ENCODE results near the gene AIFM1. TPM values are rescaled to one million over a fixed set of nuclear protein-coding genes. Genes with fewer than 3 reads are reported as not detected.

The AIFM1 gene
- total RNA-seq, 1 donor from 2014 or later = 48.5 TPM

DNA sequence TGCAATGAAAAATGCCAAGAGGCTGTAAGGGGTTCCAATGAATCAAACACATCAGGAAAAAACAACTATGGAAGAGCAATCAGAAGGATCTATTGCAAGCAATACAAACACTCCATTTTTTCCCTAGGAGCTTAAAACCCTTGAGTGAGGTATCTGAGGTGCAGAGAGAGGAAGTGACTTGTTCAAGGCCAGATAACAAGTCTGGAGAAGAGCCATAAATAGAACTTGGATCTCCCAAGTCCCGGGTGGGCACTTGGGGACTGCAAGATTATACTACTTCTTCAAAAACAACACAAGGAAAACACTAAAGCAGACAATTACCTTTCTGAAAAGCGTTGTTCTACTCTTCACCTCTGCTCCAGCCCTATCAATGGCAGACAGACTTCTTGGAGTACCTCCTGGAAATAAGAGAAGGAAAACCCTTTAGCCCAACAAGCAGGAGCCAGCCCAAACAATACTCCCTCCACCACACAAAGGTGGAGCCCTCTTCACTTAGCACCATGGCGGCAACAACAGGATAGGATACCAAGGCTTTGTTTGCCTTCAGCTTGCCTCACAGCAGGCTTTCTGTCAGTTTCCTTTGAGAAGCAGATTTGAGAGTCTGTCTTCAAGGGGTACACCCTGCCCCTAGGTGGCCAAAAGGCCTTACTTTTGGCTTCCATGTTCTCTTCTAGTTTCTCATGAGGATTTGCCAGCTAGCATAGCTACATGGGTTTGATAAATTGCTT lies 26.0 kb downstream of the AIFM1 start:
- Mint-ChIP-seq H3K4me1 (ENCODE audit: unreplicated experiment) (no peaks in the 10 kb centered on the region), H3K27ac (no peak overlapping the region), H3K9me3 (peaks cover 4% of the 10 kb centered on the region), H3K36me3 (peaks cover 21% of the 10 kb centered on the region), H3K27me3 (no peaks in the 10 kb centered on the region), H3K4me3 (no peak overlapping the region)
- DNase-seq (ENCODE audit: extremely low spot score, unreplicated experiment) = no peak
- no peak for TF ChIP-seq CTCF (conservative IDR thresholded peaks at IDR 0.05)

DNA sequence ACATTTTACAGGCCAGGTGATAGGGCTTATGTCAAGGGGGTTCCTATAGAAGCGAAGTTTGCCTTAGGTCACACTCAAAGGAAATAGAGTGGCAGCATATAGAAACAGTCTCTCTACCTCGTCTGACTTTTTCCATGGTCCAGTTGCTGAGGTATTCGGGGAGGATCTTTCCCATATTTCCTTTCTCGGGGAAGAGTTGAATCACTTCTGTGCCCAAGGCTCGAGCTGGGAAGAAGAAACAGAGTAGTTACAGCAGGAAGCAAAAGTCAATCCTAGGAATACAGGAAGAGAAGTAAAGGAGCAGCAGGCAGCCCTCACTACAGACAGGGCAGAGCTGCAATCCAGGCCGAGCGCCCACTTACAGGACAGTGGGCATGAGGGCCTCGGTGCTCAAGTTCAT lies 28.7 kb downstream of the AIFM1 start:
- Mint-ChIP-seq H3K36me3 (peaks cover 8% of the 10 kb centered on the region), H3K27me3 (no peaks in the 10 kb centered on the region), H3K4me3 (no peak overlapping the region), H3K4me1 (ENCODE audit: unreplicated experiment) (no peaks in the 10 kb centered on the region), H3K9me3 (no peaks in the 10 kb centered on the region), H3K27ac (no peak overlapping the region)
- no peak for DNase-seq (ENCODE audit: extremely low spot score, unreplicated experiment)
- no peak for TF ChIP-seq CTCF (conservative IDR thresholded peaks at IDR 0.05)

DNA sequence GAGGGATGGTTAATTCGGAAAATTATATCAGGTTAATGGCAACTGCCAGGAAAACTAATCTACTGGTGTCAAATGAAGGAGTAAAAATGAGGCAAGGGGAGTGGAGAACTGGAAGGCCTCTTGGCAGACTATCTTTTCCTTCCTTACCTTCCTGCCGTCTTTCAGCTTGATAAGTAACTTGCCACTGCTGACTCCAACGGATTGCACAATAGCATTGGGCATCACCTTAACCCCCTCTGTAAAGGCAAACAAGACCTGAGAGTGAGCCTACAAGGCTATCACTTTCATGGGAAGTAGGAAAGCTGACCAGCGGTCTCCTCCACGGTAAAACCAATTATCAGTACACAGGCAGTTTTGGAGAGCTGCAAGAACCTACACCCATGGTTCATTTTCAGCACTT lies 29.1 kb downstream of the AIFM1 start:
- Mint-ChIP-seq H3K9me3 (no peaks in the 10 kb centered on the region), H3K27me3 (no peaks in the 10 kb centered on the region), H3K4me1 (ENCODE audit: unreplicated experiment) (no peaks in the 10 kb centered on the region), H3K27ac (no peak overlapping the region), H3K36me3 (peaks cover 8% of the 10 kb centered on the region), H3K4me3 (no peak overlapping the region)
- DNase-seq (ENCODE audit: extremely low spot score, unreplicated experiment) = no peak
- TF ChIP-seq CTCF (conservative IDR thresholded peaks at IDR 0.05) = no peak

DNA sequence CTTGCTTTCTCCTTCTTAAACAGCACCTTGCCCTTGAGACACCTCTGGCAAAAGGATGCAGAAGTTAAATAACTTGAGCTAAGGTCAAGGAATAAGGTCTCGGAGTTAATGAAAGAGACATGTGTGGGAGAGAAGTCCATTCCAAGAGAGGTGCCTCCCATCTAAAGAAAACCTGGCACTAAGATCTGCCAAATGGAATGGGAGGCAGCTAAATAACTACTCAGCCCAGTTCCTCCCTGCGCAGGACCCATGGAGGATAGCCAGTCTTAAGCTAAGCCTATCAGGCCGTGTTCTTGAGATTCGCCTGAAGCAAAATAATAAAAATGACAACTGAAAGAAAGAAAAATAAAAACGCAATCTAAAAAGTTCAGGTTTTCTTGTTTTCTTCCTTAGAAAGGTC lies 34.7 kb downstream of the AIFM1 start:
- no peak for DNase-seq (ENCODE audit: extremely low spot score, unreplicated experiment)
- no peak for TF ChIP-seq CTCF (conservative IDR thresholded peaks at IDR 0.05)
- no peak overlapping the region for H3K27ac Mint-ChIP-seq
- H3K36me3 Mint-ChIP-seq = peaks cover 16% of the 10 kb centered on the region
- no peaks in the 10 kb centered on the region for H3K9me3 Mint-ChIP-seq
- H3K27me3 Mint-ChIP-seq = no peaks in the 10 kb centered on the region
- no peaks in the 10 kb centered on the region for H3K4me1 Mint-ChIP-seq (ENCODE audit: unreplicated experiment)
- H3K4me3 Mint-ChIP-seq = no peak overlapping the region

GRCh38 chrX:130125091-130125874 lies 40.4 kb downstream of the AIFM1 start:
- Mint-ChIP-seq H3K27ac (peak overlapping the region; percentile 70), H3K27me3 (no peaks in the 10 kb centered on the region), H3K4me3 (no peak overlapping the region), H3K4me1 (ENCODE audit: unreplicated experiment) (no peaks in the 10 kb centered on the region), H3K36me3 (peaks cover 9% of the 10 kb centered on the region), H3K9me3 (no peaks in the 10 kb centered on the region)
- no peak for TF ChIP-seq CTCF (conservative IDR thresholded peaks at IDR 0.05)
- DNase-seq (ENCODE audit: extremely low spot score, unreplicated experiment) = no peak
